Measurements from ENCODE around the gene TRABD2B.

TRABD2B gene

GRCh38 chr1:47997289-47998200 lies at the start of gene TRABD2B:
Gene TRABD2B, minus strand, starts transcription at chr1:47997385.
- peak; percentile 63 for DNase-seq

GRCh38 chr1:48044311-48044710 lies 47.1 kb upstream of the TRABD2B start:
- DNase-seq, result no peak

GRCh38 chr1:48043622-48044021 lies 46.4 kb upstream of the TRABD2B start:
- no peak for DNase-seq

- no peak for DNase-seq
Observed at GRCh38 chr1:48040154-48040553, 43.0 kb upstream of the TRABD2B start.

- DNase-seq, result no peak
Observed at GRCh38 chr1:48039088-48040054, 42.2 kb upstream of the TRABD2B start.

GRCh38 chr1:48038270-48038767 lies 41.1 kb upstream of the TRABD2B start:
- no peak for DNase-seq

GRCh38 chr1:48036710-48037355 lies 39.6 kb upstream of the TRABD2B start:
- DNase-seq, result no peak

GRCh38 chr1:48035371-48036141 lies 38.4 kb upstream of the TRABD2B start:
- no peak for DNase-seq

- DNase-seq, result no peak
Observed at GRCh38 chr1:48033495-48034045, 36.4 kb upstream of the TRABD2B start.

GRCh38 chr1:48031676-48032075 lies 34.5 kb upstream of the TRABD2B start:
- no peak for DNase-seq

GRCh38 chr1:48030696-48031365 lies 33.6 kb upstream of the TRABD2B start:
- no peak for DNase-seq

- DNase-seq, result no peak
Observed at GRCh38 chr1:48030211-48030610, 33.0 kb upstream of the TRABD2B start.

GRCh38 chr1:48028218-48029069 lies 31.3 kb upstream of the TRABD2B start:
- DNase-seq, result no peak

- no peak for DNase-seq
Observed at GRCh38 chr1:48027533-48027835, 30.3 kb upstream of the TRABD2B start.

GRCh38 chr1:48026701-48027532 lies 29.7 kb upstream of the TRABD2B start:
- DNase-seq, result no peak

- no peak for DNase-seq
Observed at GRCh38 chr1:48026275-48026674, 29.1 kb upstream of the TRABD2B start.

- DNase-seq, result no peak
Observed at GRCh38 chr1:48025076-48025475, 27.9 kb upstream of the TRABD2B start.

- DNase-seq, result no peak
Observed at GRCh38 chr1:48023488-48023887, 26.3 kb upstream of the TRABD2B start.

- DNase-seq, result no peak
Observed at GRCh38 chr1:48022306-48022705, 25.1 kb upstream of the TRABD2B start.

Data from stimulated activated CD4-positive, alpha-beta T cell treated with anti-CD3 and anti-CD28 coated beads, Interleukin-12 subunit alpha, Interleukin-12 subunit beta, amount 100 ng/mL, for 4 hours (primary cell).